ENCODE results near the gene PHF1. TPM values are rescaled to one million over a fixed set of nuclear protein-coding genes. Genes with fewer than 3 reads are reported as not detected.
"Not testable (repeated sequence)": the region's sequence is repeated elsewhere in the genome, so short reads cannot be mapped to it uniquely, and the experiment has no call there.

PHF1 gene
- total RNA-seq, 1 experiment from 2014 or later, result 14.3 TPM

- DNase-seq (ENCODE audit: low read depth), result peak; percentile 100
Measured at GRCh38 chr6:33391278-33391921, 19.4 kb upstream of the PHF1 start, which contains the start of gene KIFC1. Gene KIFC1 (plus strand): TSS chr6:33391823. CDS start chr6:33391986, 163 bp downstream.

GRCh38 chr6:33391922-33392594, 18.8 kb upstream of the PHF1 start:
- peak; percentile 69 for DNase-seq (ENCODE audit: low read depth)

- DNase-seq (ENCODE audit: low read depth), result no peak
Measured at GRCh38 chr6:33392595-33392948, 18.2 kb upstream of the PHF1 start.

GRCh38 chr6:33392979-33393378, 17.8 kb upstream of the PHF1 start:
- DNase-seq (ENCODE audit: low read depth), result no peak

GRCh38 chr6:33397541-33397940, 13.3 kb upstream of the PHF1 start:
- DNase-seq (ENCODE audit: low read depth), result no peak

- not testable (repeated sequence) for DNase-seq (ENCODE audit: low read depth)
Measured at GRCh38 chr6:33398601-33399000, 12.2 kb upstream of the PHF1 start.

GRCh38 chr6:33399881-33400280, 10.9 kb upstream of the PHF1 start:
- DNase-seq (ENCODE audit: low read depth), result not testable (repeated sequence)

- no peak for DNase-seq (ENCODE audit: low read depth)
Measured at GRCh38 chr6:33404884-33405283, 5.9 kb upstream of the PHF1 start.

- no peak for DNase-seq (ENCODE audit: low read depth)
Measured at GRCh38 chr6:33405386-33405940, 5.4 kb upstream of the PHF1 start.

- no peak for DNase-seq (ENCODE audit: low read depth)
Measured at GRCh38 chr6:33406126-33406525, 4.7 kb upstream of the PHF1 start.

GRCh38 chr6:33407132-33407718, 3.6 kb upstream of the PHF1 start:
- no peak for DNase-seq (ENCODE audit: low read depth)

- peak; percentile 100 for DNase-seq (ENCODE audit: low read depth)
Measured at GRCh38 chr6:33410050-33410710, 634 bp upstream of the PHF1 start.

GRCh38 chr6:33411632-33412005, 805 bp downstream of the PHF1 start:
- no peak for DNase-seq (ENCODE audit: low read depth)

GRCh38 chr6:33412140-33413009, 1.6 kb downstream of the PHF1 start:
- no peak for DNase-seq (ENCODE audit: low read depth)

- DNase-seq (ENCODE audit: low read depth), result no peak
Measured at GRCh38 chr6:33413241-33414120, 2.7 kb downstream of the PHF1 start.

GRCh38 chr6:33414592-33415271, 3.9 kb downstream of the PHF1 start:
- no peak for DNase-seq (ENCODE audit: low read depth)

GRCh38 chr6:33415831-33416230, 5.0 kb downstream of the PHF1 start:
- DNase-seq (ENCODE audit: low read depth), result no peak

GRCh38 chr6:33416386-33417127, 5.7 kb downstream of the PHF1 start:
- DNase-seq (ENCODE audit: low read depth), result no peak

Data from Daoy (cell line).